SK-N-SH treated with all-trans-retinoic acid at 6 μM for 48 hours (cell line): ENCODE results near the gene KCNMA1.

Experiments used
- ATAC-seq: fragments of 200-7000 bp; cut with Tn5 transposase; 3 replicates; pipeline ENCODE4 v1.9.1; 2020; ENCODE audit warnings: mild to moderate bottlenecking, moderate library complexity
- ARNTL ChIP-seq: fragments of 450-650 bp; formaldehyde crosslinking; IDR thresholded peaks from 2 replicates; pipeline ENCODE4 v1.5.0; 2020; ENCODE audit warnings: low read depth, mild to moderate bottlenecking, moderate library complexity, borderline replicate concordance
- BACH2 ChIP-seq: fragments of 250-450 bp; sonication (Bioruptor Pico); IDR thresholded peaks from 2 replicates; pipeline ENCODE4 v1.9.0; 2021; ENCODE audit warnings: mild to moderate bottlenecking, borderline replicate concordance
- CSDC2 ChIP-seq: fragments of 250-450 bp; sonication (Bioruptor Pico); IDR thresholded peaks from 2 replicates; pipeline ENCODE4 v1.5.0; 2020; ENCODE audit warnings: mild to moderate bottlenecking, moderate library complexity
- ESRRG ChIP-seq: fragments of 250-450 bp; sonication (Bioruptor Pico); IDR thresholded peaks from 2 replicates; pipeline ENCODE4 v1.6.1; 2021; ENCODE audit warnings: mild to moderate bottlenecking
- GLIS3 ChIP-seq: fragments of 250-450 bp; sonication (Bioruptor Pico); IDR thresholded peaks from 2 replicates; pipeline ENCODE4 v1.5.0; 2020; ENCODE audit warnings: mild to moderate bottlenecking, moderate library complexity
- ISL1 ChIP-seq: fragments of 250-450 bp; sonication (Bioruptor Pico); IDR thresholded peaks from 2 replicates; pipeline ENCODE4 v2.1.2; 2022; ENCODE audit warnings: mild to moderate bottlenecking, moderate library complexity
- OSR1 ChIP-seq: fragments of 250-450 bp; sonication (Bioruptor Pico); IDR thresholded peaks from 2 replicates; pipeline ENCODE4 v1.8.0; 2022; ENCODE audit warnings: moderate library complexity, mild to moderate bottlenecking, inconsistent platforms
- SNAI2 ChIP-seq: fragments of 250-450 bp; sonication (Bioruptor Pico); IDR thresholded peaks from 2 replicates; pipeline ENCODE4 v1.5.0; 2020; ENCODE audit warnings: mild to moderate bottlenecking, moderate library complexity
- TCF4 ChIP-seq: fragments of 250-450 bp; sonication (Bioruptor Pico); IDR thresholded peaks from 2 replicates; pipeline ENCODE4 v1.8.0; 2021; ENCODE audit warnings: mild to moderate bottlenecking, moderate library complexity, borderline replicate concordance
- TOX ChIP-seq: fragments of 250-450 bp; sonication (Bioruptor Pico); IDR thresholded peaks from 2 replicates; pipeline ENCODE4 v1.8.0; 2021; ENCODE audit warnings: mild to moderate bottlenecking, moderate library complexity, borderline replicate concordance
- ZC3H10 ChIP-seq: fragments of 250-450 bp; sonication (Bioruptor Pico); IDR thresholded peaks from 2 replicates; pipeline ENCODE4 v1.5.1; 2021; ENCODE audit warnings: mild to moderate bottlenecking, moderate library complexity
- ZFP3 ChIP-seq: fragments of 250-450 bp; sonication (Bioruptor Pico); IDR thresholded peaks from 2 replicates; pipeline ENCODE4 v1.5.0; 2020; ENCODE audit warnings: mild to moderate bottlenecking, moderate library complexity
- ZFP30 ChIP-seq: fragments of 450-650 bp; formaldehyde crosslinking; IDR thresholded peaks from 2 replicates; pipeline ENCODE4 v1.5.0; 2022; ENCODE audit warnings: mild to moderate bottlenecking, moderate library complexity
- ZNF565 ChIP-seq: fragments of 450-650 bp; formaldehyde crosslinking; conservative IDR thresholded peaks from 2 replicates; pipeline ENCODE4 v1.5.0; 2020; ENCODE audit warnings: low read depth, mild to moderate bottlenecking, moderate library complexity
- ZNF70 ChIP-seq: fragments of 450-650 bp; formaldehyde crosslinking; IDR thresholded peaks from 2 replicates; pipeline ENCODE4 v1.5.0; 2020; ENCODE audit warnings: mild to moderate bottlenecking, moderate library complexity
- ZNF8 ChIP-seq: fragments of 450-650 bp; formaldehyde crosslinking; IDR thresholded peaks from 2 replicates; pipeline ENCODE4 v1.5.0; 2020; ENCODE audit warnings: mild to moderate bottlenecking, moderate library complexity
- TF ChIP-seq, protein P1 (sequence below): fragments of 250-450 bp; sonication (Bioruptor Pico); IDR thresholded peaks from 2 replicates; pipeline ENCODE4 v1.5.1; 2020; ENCODE audit warnings: low read depth, mild to moderate bottlenecking, moderate library complexity
- TF ChIP-seq, protein P2 (sequence below): fragments of 250-450 bp; sonication (Bioruptor Pico); IDR thresholded peaks from 2 replicates; pipeline ENCODE4 v1.8.0; 2020; ENCODE audit warnings: mild to moderate bottlenecking, moderate library complexity, borderline replicate concordance
- TF ChIP-seq, protein P3 (sequence below): fragments of 250-450 bp; sonication (Bioruptor Pico); IDR thresholded peaks from 2 replicates; pipeline ENCODE4 v1.5.1; 2021; ENCODE audit warnings: mild to moderate bottlenecking, moderate library complexity
- TF ChIP-seq, protein P4 (sequence below): fragments of 250-450 bp; sonication (Bioruptor Pico); IDR thresholded peaks from 2 replicates; pipeline ENCODE4 v1.8.0; 2021; ENCODE audit warnings: low read depth, mild to moderate bottlenecking, moderate library complexity, borderline replicate concordance
- TF ChIP-seq, protein P5 (sequence below): fragments of 250-450 bp; sonication (Bioruptor Pico); IDR thresholded peaks from 2 replicates; pipeline ENCODE4 v1.5.0; 2020; ENCODE audit warnings: mild to moderate bottlenecking, moderate library complexity

The KCNMA1 gene

DNA sequence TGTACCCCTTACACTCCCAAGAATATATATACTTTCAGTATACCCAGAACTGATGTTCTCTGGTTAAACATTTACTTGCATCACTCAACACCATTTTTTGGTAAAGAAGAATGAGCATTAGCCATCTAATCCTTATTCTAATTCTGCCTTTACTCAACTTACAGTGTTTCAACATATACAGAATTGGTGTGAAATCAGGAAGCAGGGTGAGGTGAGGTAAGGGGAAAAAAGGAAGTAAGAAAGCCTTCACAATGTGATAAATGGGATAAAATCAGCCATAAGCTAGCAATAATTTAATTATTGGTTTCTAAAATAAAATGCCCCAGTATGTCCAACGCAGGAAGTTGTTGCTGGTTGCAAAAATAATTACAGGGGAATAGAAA, 605.4 kb downstream of the KCNMA1 start:
- TF ChIP-seq TCF4 (CRISPR knock-in tag) (no peak), ZNF70 (CRISPR knock-in tag) (no peak), ESRRG (CRISPR knock-in tag) (no peak), SNAI2 (CRISPR knock-in tag) (no peak), OSR1 (CRISPR knock-in tag) (no peak), ZFP30 (no peak), ZFP3 (CRISPR knock-in tag) (no peak), ARNTL (no peak), BACH2 (CRISPR knock-in tag) (no peak)
- TF ChIP-seq, protein P1, sequence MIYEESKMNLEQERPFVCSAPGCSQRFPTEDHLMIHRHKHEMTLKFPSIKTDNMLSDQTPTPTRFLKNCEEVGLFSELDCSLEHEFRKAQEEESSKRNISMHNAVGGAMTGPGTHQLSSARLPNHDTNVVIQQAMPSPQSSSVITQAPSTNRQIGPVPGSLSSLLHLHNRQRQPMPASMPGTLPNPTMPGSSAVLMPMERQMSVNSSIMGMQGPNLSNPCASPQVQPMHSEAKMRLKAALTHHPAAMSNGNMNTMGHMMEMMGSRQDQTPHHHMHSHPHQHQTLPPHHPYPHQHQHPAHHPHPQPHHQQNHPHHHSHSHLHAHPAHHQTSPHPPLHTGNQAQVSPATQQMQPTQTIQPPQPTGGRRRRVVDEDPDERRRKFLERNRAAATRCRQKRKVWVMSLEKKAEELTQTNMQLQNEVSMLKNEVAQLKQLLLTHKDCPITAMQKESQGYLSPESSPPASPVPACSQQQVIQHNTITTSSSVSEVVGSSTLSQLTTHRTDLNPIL (CRISPR knock-in tag) = no peak
- no peak for ATAC-seq

DNA sequence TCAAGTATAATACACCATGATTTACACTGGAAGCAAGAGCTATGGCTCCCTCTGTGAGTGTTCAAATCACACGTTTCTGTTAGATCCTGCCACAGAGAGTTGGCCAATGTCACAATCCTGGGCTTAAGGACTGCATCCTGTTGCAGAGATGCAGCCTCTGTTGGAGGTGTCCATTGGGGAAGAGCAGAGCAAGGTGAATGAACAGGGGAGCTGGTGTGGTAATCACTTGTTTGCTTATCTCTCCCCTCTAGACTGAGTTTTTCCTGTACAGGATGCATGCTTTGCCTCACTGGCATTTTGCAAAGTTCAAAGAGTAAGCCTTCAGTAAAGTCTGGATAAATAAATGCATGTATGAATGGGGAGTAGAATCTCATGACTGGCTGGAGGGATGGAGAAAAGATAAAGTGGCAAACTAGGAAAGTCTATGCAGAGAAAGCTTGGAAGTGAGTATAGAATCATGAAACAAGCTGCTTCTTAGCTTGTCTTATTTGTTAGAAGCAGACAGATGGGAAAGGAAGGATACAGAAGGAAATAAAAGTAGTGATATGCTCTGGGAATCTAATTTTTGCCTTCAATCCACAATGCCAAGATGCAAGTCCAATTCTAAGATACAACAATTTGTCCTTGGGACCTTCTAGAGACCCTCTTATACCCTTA, 605.9 kb downstream of the KCNMA1 start:
- no peak for ATAC-seq
- TF ChIP-seq, protein P2, sequence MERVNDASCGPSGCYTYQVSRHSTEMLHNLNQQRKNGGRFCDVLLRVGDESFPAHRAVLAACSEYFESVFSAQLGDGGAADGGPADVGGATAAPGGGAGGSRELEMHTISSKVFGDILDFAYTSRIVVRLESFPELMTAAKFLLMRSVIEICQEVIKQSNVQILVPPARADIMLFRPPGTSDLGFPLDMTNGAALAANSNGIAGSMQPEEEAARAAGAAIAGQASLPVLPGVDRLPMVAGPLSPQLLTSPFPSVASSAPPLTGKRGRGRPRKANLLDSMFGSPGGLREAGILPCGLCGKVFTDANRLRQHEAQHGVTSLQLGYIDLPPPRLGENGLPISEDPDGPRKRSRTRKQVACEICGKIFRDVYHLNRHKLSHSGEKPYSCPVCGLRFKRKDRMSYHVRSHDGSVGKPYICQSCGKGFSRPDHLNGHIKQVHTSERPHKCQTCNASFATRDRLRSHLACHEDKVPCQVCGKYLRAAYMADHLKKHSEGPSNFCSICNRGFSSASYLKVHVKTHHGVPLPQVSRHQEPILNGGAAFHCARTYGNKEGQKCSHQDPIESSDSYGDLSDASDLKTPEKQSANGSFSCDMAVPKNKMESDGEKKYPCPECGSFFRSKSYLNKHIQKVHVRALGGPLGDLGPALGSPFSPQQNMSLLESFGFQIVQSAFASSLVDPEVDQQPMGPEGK (CRISPR knock-in tag) = no peak
- TF ChIP-seq ZFP30 (no peak), ARNTL (no peak), GLIS3 (CRISPR knock-in tag) (no peak), SNAI2 (CRISPR knock-in tag) (no peak), ZNF565 (CRISPR knock-in tag) (no peak), TCF4 (CRISPR knock-in tag) (no peak), OSR1 (CRISPR knock-in tag) (no peak), CSDC2 (CRISPR knock-in tag) (no peak), ISL1 (CRISPR knock-in tag) (no peak), TOX (no peak), ZNF8 (CRISPR knock-in tag) (no peak), BACH2 (CRISPR knock-in tag) (no peak), ZC3H10 (CRISPR knock-in tag) (no peak), ZNF70 (CRISPR knock-in tag) (no peak)
- TF ChIP-seq, protein P3, sequence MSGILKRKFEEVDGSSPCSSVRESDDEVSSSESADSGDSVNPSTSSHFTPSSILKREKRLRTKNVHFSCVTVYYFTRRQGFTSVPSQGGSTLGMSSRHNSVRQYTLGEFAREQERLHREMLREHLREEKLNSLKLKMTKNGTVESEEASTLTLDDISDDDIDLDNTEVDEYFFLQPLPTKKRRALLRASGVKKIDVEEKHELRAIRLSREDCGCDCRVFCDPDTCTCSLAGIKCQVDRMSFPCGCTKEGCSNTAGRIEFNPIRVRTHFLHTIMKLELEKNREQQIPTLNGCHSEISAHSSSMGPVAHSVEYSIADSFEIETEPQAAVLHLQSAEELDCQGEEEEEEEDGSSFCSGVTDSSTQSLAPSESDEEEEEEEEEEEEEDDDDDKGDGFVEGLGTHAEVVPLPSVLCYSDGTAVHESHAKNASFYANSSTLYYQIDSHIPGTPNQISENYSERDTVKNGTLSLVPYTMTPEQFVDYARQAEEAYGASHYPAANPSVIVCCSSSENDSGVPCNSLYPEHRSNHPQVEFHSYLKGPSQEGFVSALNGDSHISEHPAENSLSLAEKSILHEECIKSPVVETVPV (CRISPR knock-in tag) = no peak
- TF ChIP-seq, protein P4, sequence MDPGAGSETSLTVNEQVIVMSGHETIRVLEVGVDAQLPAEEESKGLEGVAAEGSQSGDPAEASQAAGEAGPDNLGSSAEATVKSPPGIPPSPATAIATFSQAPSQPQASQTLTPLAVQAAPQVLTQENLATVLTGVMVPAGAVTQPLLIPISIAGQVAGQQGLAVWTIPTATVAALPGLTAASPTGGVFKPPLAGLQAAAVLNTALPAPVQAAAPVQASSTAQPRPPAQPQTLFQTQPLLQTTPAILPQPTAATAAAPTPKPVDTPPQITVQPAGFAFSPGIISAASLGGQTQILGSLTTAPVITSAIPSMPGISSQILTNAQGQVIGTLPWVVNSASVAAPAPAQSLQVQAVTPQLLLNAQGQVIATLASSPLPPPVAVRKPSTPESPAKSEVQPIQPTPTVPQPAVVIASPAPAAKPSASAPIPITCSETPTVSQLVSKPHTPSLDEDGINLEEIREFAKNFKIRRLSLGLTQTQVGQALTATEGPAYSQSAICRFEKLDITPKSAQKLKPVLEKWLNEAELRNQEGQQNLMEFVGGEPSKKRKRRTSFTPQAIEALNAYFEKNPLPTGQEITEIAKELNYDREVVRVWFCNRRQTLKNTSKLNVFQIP (CRISPR knock-in tag) = no peak
- TF ChIP-seq, protein P5, sequence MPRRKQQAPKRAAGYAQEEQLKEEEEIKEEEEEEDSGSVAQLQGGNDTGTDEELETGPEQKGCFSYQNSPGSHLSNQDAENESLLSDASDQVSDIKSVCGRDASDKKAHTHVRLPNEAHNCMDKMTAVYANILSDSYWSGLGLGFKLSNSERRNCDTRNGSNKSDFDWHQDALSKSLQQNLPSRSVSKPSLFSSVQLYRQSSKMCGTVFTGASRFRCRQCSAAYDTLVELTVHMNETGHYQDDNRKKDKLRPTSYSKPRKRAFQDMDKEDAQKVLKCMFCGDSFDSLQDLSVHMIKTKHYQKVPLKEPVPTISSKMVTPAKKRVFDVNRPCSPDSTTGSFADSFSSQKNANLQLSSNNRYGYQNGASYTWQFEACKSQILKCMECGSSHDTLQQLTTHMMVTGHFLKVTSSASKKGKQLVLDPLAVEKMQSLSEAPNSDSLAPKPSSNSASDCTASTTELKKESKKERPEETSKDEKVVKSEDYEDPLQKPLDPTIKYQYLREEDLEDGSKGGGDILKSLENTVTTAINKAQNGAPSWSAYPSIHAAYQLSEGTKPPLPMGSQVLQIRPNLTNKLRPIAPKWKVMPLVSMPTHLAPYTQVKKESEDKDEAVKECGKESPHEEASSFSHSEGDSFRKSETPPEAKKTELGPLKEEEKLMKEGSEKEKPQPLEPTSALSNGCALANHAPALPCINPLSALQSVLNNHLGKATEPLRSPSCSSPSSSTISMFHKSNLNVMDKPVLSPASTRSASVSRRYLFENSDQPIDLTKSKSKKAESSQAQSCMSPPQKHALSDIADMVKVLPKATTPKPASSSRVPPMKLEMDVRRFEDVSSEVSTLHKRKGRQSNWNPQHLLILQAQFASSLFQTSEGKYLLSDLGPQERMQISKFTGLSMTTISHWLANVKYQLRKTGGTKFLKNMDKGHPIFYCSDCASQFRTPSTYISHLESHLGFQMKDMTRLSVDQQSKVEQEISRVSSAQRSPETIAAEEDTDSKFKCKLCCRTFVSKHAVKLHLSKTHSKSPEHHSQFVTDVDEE (CRISPR knock-in tag) = no peak
- TF ChIP-seq, protein P1 (CRISPR knock-in tag) = no peak
